ENCODE data around the gene GPR150. TPM values are rescaled to one million over a fixed set of nuclear protein-coding genes. Genes with fewer than 3 reads are reported as not detected.

Gene GPR150
- total RNA-seq (0.37 TPM), polyA plus RNA-seq (under 1 TPM; 0.19 to 0.77 (median 0.65) TPM)

DNA sequence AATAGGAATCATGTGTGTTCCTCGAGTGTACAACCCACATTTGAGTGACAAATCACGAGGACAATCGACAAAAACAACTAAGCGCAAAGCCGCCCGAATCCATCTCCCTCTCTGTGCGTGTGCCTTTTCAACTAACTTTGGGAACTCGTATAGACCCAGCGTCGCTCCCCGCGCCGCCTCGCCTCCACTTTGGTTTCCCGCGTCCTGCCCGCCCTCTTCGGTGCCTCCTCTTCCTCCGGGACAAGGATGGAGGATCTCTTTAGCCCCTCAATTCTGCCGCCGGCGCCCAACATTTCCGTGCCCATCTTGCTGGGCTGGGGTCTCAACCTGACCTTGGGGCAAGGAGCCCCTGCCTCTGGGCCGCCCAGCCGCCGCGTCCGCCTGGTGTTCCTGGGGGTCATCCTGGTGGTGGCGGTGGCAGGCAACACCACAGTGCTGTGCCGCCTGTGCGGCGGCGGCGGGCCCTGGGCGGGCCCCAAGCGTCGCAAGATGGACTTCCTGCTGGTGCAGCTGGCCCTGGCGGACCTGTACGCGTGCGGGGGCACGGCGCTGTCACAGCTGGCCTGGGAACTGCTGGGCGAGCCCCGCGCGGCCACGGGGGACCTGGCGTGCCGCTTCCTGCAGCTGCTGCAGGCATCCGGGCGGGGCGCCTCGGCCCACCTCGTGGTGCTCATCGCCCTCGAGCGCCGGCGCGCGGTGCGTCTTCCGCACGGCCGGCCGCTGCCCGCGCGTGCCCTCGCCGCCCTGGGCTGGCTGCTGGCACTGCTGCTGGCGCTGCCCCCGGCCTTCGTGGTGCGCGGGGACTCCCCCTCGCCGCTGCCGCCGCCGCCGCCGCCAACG lies at the start of gene GPR150:
Gene GPR150 (plus strand): TSS at position 58 of the 840 bp plus-strand sequence. CDS start 189 bp downstream, at position 247.
- peaks cover 29% of the 10 kb centered on the region for H3K4me1 ChIP-seq (ENCODE audit: control insufficient read depth, insufficient read depth, low read length, poor library complexity, severe bottlenecking)
- peaks cover 5% of the 10 kb centered on the region for H3K27me3 ChIP-seq (ENCODE audit: control insufficient read depth, insufficient read depth, low read length)
- H3K9me3 Mint-ChIP-seq: peaks cover 0 to 6% (median 0%) of the 10 kb centered on the region in 7 donors
- H3K4me3 Mint-ChIP-seq: peak within 1 kb of the TSS; percentile 85 to 95 (median 90)
- peaks cover 15% of the 10 kb centered on the region for H3K27me3 Mint-ChIP-seq
- peak within 1 kb of the TSS in 2 of 3 donors; percentile 18 to 67 for H3K27ac Mint-ChIP-seq
- H3K4me1 Mint-ChIP-seq: peaks cover 13 to 37% (median 23%) of the 10 kb centered on the region in 4 donors
- peak; percentile 39 to 78 (median 52) for DNase-seq
- no peaks in the 10 kb centered on the region for H3K9me3 ChIP-seq (ENCODE audit: control insufficient read depth in 2 of 2, low read length in 2 of 2)
- no peaks in the 10 kb centered on the region for H3K36me3 ChIP-seq (ENCODE audit: control insufficient read depth, insufficient read depth, low read length)
- H3K27ac ChIP-seq (ENCODE audit: insufficient read depth, low read length, poor library complexity, severe bottlenecking): no peak within 1 kb of the TSS
- H3K36me3 Mint-ChIP-seq: peaks cover 7% of the 10 kb centered on the region
- peak within 1 kb of the TSS; percentile 54 for H3K4me3 ChIP-seq (ENCODE audit: low read depth, low read length)
- peak; percentile 80 to 83 for ATAC-seq (ENCODE audit: low read depth in 2 of 2)

DNA sequence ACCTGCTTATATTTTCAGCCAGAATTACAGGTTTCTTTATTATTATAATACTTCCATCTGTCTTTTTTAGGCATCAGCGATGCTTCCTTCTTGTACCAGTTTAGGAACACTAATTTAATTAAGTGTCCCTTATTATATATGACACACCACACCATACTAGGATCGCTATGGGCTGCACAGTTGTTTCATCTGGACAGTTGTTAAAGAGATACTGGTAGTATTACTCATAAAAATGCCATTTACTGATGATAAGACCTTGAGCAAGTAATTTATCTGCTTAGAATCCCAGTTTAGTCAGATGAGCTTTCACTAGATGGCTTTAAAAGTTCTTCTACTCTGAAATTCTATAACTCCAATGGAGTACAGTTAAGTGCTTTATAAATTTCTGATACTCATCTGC lies 47.9 kb upstream of the GPR150 start:
- DNase-seq: no peak
- H3K4me1 ChIP-seq (ENCODE audit: control insufficient read depth, insufficient read depth, low read length, poor library complexity, severe bottlenecking): no peaks in the 10 kb centered on the region
- H3K36me3 ChIP-seq (ENCODE audit: control insufficient read depth, insufficient read depth, low read length): peaks cover 20% of the 10 kb centered on the region
- no peak overlapping the region for H3K4me3 Mint-ChIP-seq
- H3K27me3 Mint-ChIP-seq: no peaks in the 10 kb centered on the region
- H3K27me3 ChIP-seq (ENCODE audit: control insufficient read depth, insufficient read depth, low read length): no peaks in the 10 kb centered on the region
- peaks cover 0 to 5% (median 0%) of the 10 kb centered on the region in 7 donors for H3K9me3 Mint-ChIP-seq
- no peak for ATAC-seq (ENCODE audit: low read depth in 2 of 2)
- H3K27ac Mint-ChIP-seq: no peak overlapping the region
- H3K4me3 ChIP-seq (ENCODE audit: low read depth, low read length): no peak overlapping the region
- H3K4me1 Mint-ChIP-seq: peaks cover 0 to 3% (median 0%) of the 10 kb centered on the region in 4 donors
- no peak overlapping the region for H3K27ac ChIP-seq (ENCODE audit: insufficient read depth, low read length, poor library complexity, severe bottlenecking)
- peaks cover 51% of the 10 kb centered on the region for H3K36me3 Mint-ChIP-seq
- H3K9me3 ChIP-seq (ENCODE audit: control insufficient read depth in 2 of 2, low read length in 2 of 2): no peaks in the 10 kb centered on the region

- DNase-seq (no peak), ATAC-seq (ENCODE audit: low read depth in 2 of 2) (no peak)
- Histone ChIP-seq H3K4me3 (ENCODE audit: low read depth, low read length) (no peak overlapping the region), H3K27me3 (ENCODE audit: control insufficient read depth, insufficient read depth, low read length) (no peaks in the 10 kb centered on the region), H3K9me3 (ENCODE audit: control insufficient read depth in 2 of 2, low read length in 2 of 2) (no peaks in the 10 kb centered on the region), H3K4me1 (ENCODE audit: control insufficient read depth, insufficient read depth, low read length, poor library complexity, severe bottlenecking) (no peaks in the 10 kb centered on the region), H3K36me3 (ENCODE audit: control insufficient read depth, insufficient read depth, low read length) (peaks cover 3% of the 10 kb centered on the region), H3K27ac (ENCODE audit: insufficient read depth, low read length, poor library complexity, severe bottlenecking) (no peak overlapping the region)
- no peaks in the 10 kb centered on the region for H3K27me3 Mint-ChIP-seq
- no peak overlapping the region for H3K4me3 Mint-ChIP-seq
- peaks cover 26% of the 10 kb centered on the region for H3K36me3 Mint-ChIP-seq
- peaks cover 0 to 2% (median 0%) of the 10 kb centered on the region in 7 donors for H3K9me3 Mint-ChIP-seq
- H3K4me1 Mint-ChIP-seq: peaks cover 0 to 5% (median under 1%) of the 10 kb centered on the region in 4 donors
- no peak overlapping the region for H3K27ac Mint-ChIP-seq
Observed at GRCh38 chr5:95581576-95581975, 38.3 kb upstream of the GPR150 start.

GRCh38 chr5:95583992-95584391 lies 35.9 kb upstream of the GPR150 start:
- no peak overlapping the region for H3K27ac Mint-ChIP-seq
- DNase-seq (no peak), ATAC-seq (ENCODE audit: low read depth in 2 of 2) (no peak)
- no peak overlapping the region for H3K4me3 Mint-ChIP-seq
- H3K27me3 Mint-ChIP-seq: no peaks in the 10 kb centered on the region
- Histone ChIP-seq H3K27me3 (ENCODE audit: control insufficient read depth, insufficient read depth, low read length) (no peaks in the 10 kb centered on the region), H3K36me3 (ENCODE audit: control insufficient read depth, insufficient read depth, low read length) (peaks cover 3% of the 10 kb centered on the region), H3K9me3 (ENCODE audit: control insufficient read depth in 2 of 2, low read length in 2 of 2) (no peaks in the 10 kb centered on the region), H3K4me3 (ENCODE audit: low read depth, low read length) (no peak overlapping the region), H3K4me1 (ENCODE audit: control insufficient read depth, insufficient read depth, low read length, poor library complexity, severe bottlenecking) (no peaks in the 10 kb centered on the region), H3K27ac (ENCODE audit: insufficient read depth, low read length, poor library complexity, severe bottlenecking) (no peak overlapping the region)
- H3K4me1 Mint-ChIP-seq: peaks cover 0 to 5% (median under 1%) of the 10 kb centered on the region in 4 donors
- H3K9me3 Mint-ChIP-seq: peaks cover 0 to 2% (median 0%) of the 10 kb centered on the region in 7 donors
- peaks cover 29% of the 10 kb centered on the region for H3K36me3 Mint-ChIP-seq

GRCh38 chr5:95590880-95591279 lies 29.0 kb upstream of the GPR150 start:
- H3K36me3 Mint-ChIP-seq: peaks cover 25% of the 10 kb centered on the region
- Histone ChIP-seq H3K9me3 (ENCODE audit: control insufficient read depth in 2 of 2, low read length in 2 of 2) (no peaks in the 10 kb centered on the region), H3K27me3 (ENCODE audit: control insufficient read depth, insufficient read depth, low read length) (no peaks in the 10 kb centered on the region), H3K4me1 (ENCODE audit: control insufficient read depth, insufficient read depth, low read length, poor library complexity, severe bottlenecking) (no peaks in the 10 kb centered on the region), H3K4me3 (ENCODE audit: low read depth, low read length) (no peak overlapping the region), H3K36me3 (ENCODE audit: control insufficient read depth, insufficient read depth, low read length) (no peaks in the 10 kb centered on the region), H3K27ac (ENCODE audit: insufficient read depth, low read length, poor library complexity, severe bottlenecking) (no peak overlapping the region)
- no peaks in the 10 kb centered on the region for H3K27me3 Mint-ChIP-seq
- DNase-seq (peak in 1 of 3 donors; percentile 39), ATAC-seq (ENCODE audit: low read depth in 2 of 2) (no peak)
- peaks cover 6 to 21% (median 16%) of the 10 kb centered on the region in 4 donors for H3K4me1 Mint-ChIP-seq
- H3K4me3 Mint-ChIP-seq: no peak overlapping the region
- H3K27ac Mint-ChIP-seq: peak overlapping the region in 2 of 3 donors; percentile 10 to 20
- H3K9me3 Mint-ChIP-seq: peaks cover 0 to 1% (median 0%) of the 10 kb centered on the region in 7 donors

- Mint-ChIP-seq H3K9me3 (peaks cover 0 to 1% (median 0%) of the 10 kb centered on the region in 7 donors), H3K4me3 (no peak overlapping the region), H3K4me1 (peaks cover 6 to 21% (median 16%) of the 10 kb centered on the region in 4 donors), H3K27me3 (no peaks in the 10 kb centered on the region), H3K27ac (no peak overlapping the region), H3K36me3 (peaks cover 22% of the 10 kb centered on the region)
- ATAC-seq (ENCODE audit: low read depth in 2 of 2) (no peak), DNase-seq (peak in 1 of 3 donors; percentile 54)
- Histone ChIP-seq H3K27ac (ENCODE audit: insufficient read depth, low read length, poor library complexity, severe bottlenecking) (no peak overlapping the region), H3K4me3 (ENCODE audit: low read depth, low read length) (no peak overlapping the region), H3K36me3 (ENCODE audit: control insufficient read depth, insufficient read depth, low read length) (no peaks in the 10 kb centered on the region), H3K9me3 (ENCODE audit: control insufficient read depth in 2 of 2, low read length in 2 of 2) (no peaks in the 10 kb centered on the region), H3K4me1 (ENCODE audit: control insufficient read depth, insufficient read depth, low read length, poor library complexity, severe bottlenecking) (no peaks in the 10 kb centered on the region), H3K27me3 (ENCODE audit: control insufficient read depth, insufficient read depth, low read length) (no peaks in the 10 kb centered on the region)
Observed at GRCh38 chr5:95591490-95591901, 28.4 kb upstream of the GPR150 start.

GRCh38 chr5:95595289-95595931 lies 24.5 kb upstream of the GPR150 start:
- peaks cover 6 to 16% (median 11%) of the 10 kb centered on the region in 4 donors for H3K4me1 Mint-ChIP-seq
- H3K9me3 Mint-ChIP-seq: peaks cover 0 to 1% (median 0%) of the 10 kb centered on the region in 7 donors
- H3K36me3 Mint-ChIP-seq: peaks cover 21% of the 10 kb centered on the region

More at GRCh38 chr5:95595289-95595931, 24.5 kb upstream of the GPR150 start:
- no peak for DNase-seq
- no peaks in the 10 kb centered on the region for H3K27me3 Mint-ChIP-seq
- Histone ChIP-seq H3K4me1 (ENCODE audit: control insufficient read depth, insufficient read depth, low read length, poor library complexity, severe bottlenecking) (no peaks in the 10 kb centered on the region), H3K27ac (ENCODE audit: insufficient read depth, low read length, poor library complexity, severe bottlenecking) (no peak overlapping the region), H3K4me3 (ENCODE audit: low read depth, low read length) (no peak overlapping the region), H3K9me3 (ENCODE audit: control insufficient read depth in 2 of 2, low read length in 2 of 2) (no peaks in the 10 kb centered on the region), H3K27me3 (ENCODE audit: control insufficient read depth, insufficient read depth, low read length) (no peaks in the 10 kb centered on the region), H3K36me3 (ENCODE audit: control insufficient read depth, insufficient read depth, low read length) (no peaks in the 10 kb centered on the region)
- no peak for ATAC-seq (ENCODE audit: low read depth in 2 of 2)
- H3K4me3 Mint-ChIP-seq: no peak overlapping the region
- H3K27ac Mint-ChIP-seq: no peak overlapping the region
